Epidermal melanocyte (primary cell): Measurements from ENCODE around the gene CDK12.

Experiments
- DNase-seq: peaks from one replicate; pipeline ENCODE4 v3.0.0; 2011; ENCODE audit warnings: low spot score; ENCODE audit not compliant: insufficient read length

Gene CDK12

DNA sequence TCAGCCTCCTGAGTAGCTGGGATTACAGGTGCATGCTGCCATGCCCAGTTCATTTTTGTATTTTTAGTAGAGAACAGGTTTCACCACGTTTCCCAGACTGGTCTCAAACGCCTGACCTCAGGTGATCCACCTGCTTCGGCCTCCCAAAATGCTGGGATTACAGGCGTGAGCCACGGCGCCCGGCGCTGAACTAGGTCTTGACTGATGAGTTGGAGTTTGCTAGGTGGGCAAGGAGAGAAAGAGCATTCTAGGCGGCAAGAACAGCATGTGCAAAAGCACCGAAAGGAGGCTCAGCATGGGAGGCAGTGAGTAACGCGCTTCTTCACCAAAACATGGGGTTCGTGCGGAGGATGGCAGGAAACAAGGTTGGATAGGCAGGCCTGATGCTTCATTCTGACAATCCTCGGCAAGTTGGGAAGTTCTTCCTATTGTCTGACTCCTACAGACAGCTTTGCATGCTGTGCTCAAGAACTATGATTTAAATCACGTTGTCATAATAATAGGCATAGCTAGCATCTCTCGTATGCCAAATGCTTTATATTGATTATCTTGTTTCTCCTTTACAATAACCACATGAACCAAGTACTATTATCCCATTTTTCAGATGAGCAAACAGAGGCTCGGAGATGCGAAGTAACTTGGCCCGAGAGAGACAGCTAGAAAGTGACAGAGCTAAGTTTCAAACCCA is 119.9 kb downstream of the CDK12 start:
- no peak for DNase-seq

DNA sequence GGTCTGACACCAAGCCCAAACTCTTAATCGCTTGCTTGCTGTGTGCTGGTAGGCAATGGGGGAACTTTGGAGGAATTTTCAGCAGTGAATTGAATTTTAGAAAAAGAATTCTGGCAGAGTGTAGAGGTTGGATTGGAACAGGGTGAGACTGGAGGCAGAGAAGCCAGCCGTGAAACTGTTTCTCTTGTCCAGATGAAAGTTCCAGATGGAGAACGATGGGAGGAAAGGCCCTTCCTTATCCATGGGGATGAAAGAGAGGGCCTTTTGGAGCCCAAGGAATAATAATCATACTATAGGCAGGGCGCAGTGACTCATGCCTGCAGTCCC is 120.4 kb downstream of the CDK12 start:
- DNase-seq, result no peak

DNA sequence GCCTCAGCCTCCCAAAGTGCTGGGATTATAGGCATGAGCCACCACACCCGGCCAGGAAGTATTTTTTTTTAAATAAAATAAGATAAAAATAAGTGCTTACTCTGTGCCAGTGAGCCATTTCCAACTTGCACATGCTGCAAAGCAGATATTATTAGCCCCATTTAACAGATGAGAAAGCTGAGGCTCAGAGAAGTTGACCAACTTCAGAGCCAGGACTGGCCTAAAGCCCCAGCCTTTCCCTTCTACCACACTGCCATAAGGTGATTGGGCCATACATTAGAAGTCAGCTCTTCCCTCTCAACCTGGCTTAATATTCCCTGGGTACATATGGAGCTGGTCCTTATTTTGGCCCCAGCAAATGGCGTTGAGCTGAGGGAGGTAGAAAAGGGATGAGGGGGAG is 121.4 kb downstream of the CDK12 start:
- no peak for DNase-seq
